KMS-11 (cell line): Measurements from ENCODE around the gene CMIP.

ENCODE experiments used
- H2AFZ ChIP-seq: fragments of 200-600 bp; sonication (generic); 2 replicates; pipeline ENCODE4 v1.6.1; 2016; ENCODE audit warnings: antibody characterized with exemption, mixed run types, low read depth
- H3K27ac ChIP-seq: fragments of 200-600 bp; sonication (generic); 2 replicates; pipeline ENCODE4 v1.6.1; 2016; ENCODE audit warnings: mild to moderate bottlenecking, mixed run types
- H3K27me3 ChIP-seq: fragments of 200-600 bp; sonication (generic); 2 replicates; pipeline ENCODE4 v1.6.1; 2017; ENCODE audit warnings: mild to moderate bottlenecking, low read depth, mixed run types, moderate library complexity; ENCODE audit not compliant: insufficient read depth
- H3K36me3 ChIP-seq: fragments of 200-600 bp; sonication (generic); 2 replicates; pipeline ENCODE4 v1.6.1; 2017; ENCODE audit warnings: mild to moderate bottlenecking, mixed run types; ENCODE audit not compliant: insufficient read depth
- H3K4me1 ChIP-seq: fragments of 200-600 bp; sonication (generic); 2 replicates; pipeline ENCODE4 v1.6.1; 2016; ENCODE audit warnings: mild to moderate bottlenecking, low read depth, mixed run types; ENCODE audit not compliant: poor library complexity, severe bottlenecking
- H3K4me2 ChIP-seq: fragments of 200-600 bp; sonication (generic); 2 replicates; pipeline ENCODE4 v1.7.0; 2016; ENCODE audit warnings: mild to moderate bottlenecking, mixed run types
- H3K4me3 ChIP-seq: fragments of 200-600 bp; sonication (generic); IDR thresholded peaks from 2 replicates; pipeline ENCODE4 v1.6.1; 2017; ENCODE audit warnings: low read depth, low read length, mixed read lengths; ENCODE audit not compliant: insufficient read depth
- H3K79me2 ChIP-seq: fragments of 200-600 bp; sonication (generic); 2 replicates; pipeline ENCODE4 v1.6.1; 2016; ENCODE audit warnings: low read depth, mixed run types; ENCODE audit not compliant: insufficient read depth
- H3K9ac ChIP-seq: fragments of 200-600 bp; sonication (generic); 2 replicates; pipeline ENCODE4 v1.6.1; 2016; ENCODE audit warnings: mild to moderate bottlenecking, mixed run types
- H4K20me1 ChIP-seq: fragments of 200-600 bp; sonication (generic); 2 replicates; pipeline ENCODE4 v1.6.1; 2016; ENCODE audit warnings: mild to moderate bottlenecking, mixed run types; ENCODE audit not compliant: insufficient read depth
- CTCF ChIP-seq: fragments of 200-600 bp; sonication (generic); conservative IDR thresholded peaks from 2 replicates; pipeline ENCODE4 v1.6.1; 2017; ENCODE audit warnings: low read depth, mild to moderate bottlenecking, antibody characterized with exemption, low read length, moderate library complexity, mixed read lengths

Gene CMIP

GRCh38 chr16:81610144-81610842 is 165.7 kb downstream of the CMIP start:
- Histone ChIP-seq H3K36me3 (0 out of 2 replicates have a peak, but pooled peaks cover 5% of the 10 kb centered on the region), H4K20me1 (0 out of 2 replicates have a peak, but pooled peaks cover 3% of the 10 kb centered on the region), H2AFZ (no peak overlapping the region), H3K4me1 (peaks cover 17% of the 10 kb centered on the region), H3K4me2 (no peak overlapping the region), H3K27ac (no peak overlapping the region), H3K27me3 (no peaks in the 10 kb centered on the region), H3K4me3 (no peak overlapping the region), H3K79me2 (peaks cover 11% of the 10 kb centered on the region; the same call in 1 of the 2 replicates), H3K9ac (no peak overlapping the region)
- TF ChIP-seq CTCF, result no peak

- Histone ChIP-seq H3K79me2 (peaks cover 6% of the 10 kb centered on the region; the same call in 1 of the 2 replicates), H3K4me1 (peaks cover 23% of the 10 kb centered on the region), H3K4me3 (no peak overlapping the region), H3K4me2 (no peak overlapping the region), H4K20me1 (0 out of 2 replicates have a peak, but pooled peaks cover 3% of the 10 kb centered on the region), H3K27me3 (no peaks in the 10 kb centered on the region), H3K36me3 (0 out of 2 replicates have a peak, but pooled peaks cover 5% of the 10 kb centered on the region), H3K27ac (no peak overlapping the region), H2AFZ (no peak overlapping the region), H3K9ac (no peak overlapping the region)
- TF ChIP-seq CTCF, result no peak
Observed at GRCh38 chr16:81610936-81611335, 166.3 kb downstream of the CMIP start.

GRCh38 chr16:81611721-81612120 is 167.1 kb downstream of the CMIP start:
- no peak overlapping the region for H3K9ac ChIP-seq
- no peak overlapping the region for H3K4me3 ChIP-seq
- 0 out of 2 replicates have a peak, but pooled peaks cover 5% of the 10 kb centered on the region for H3K36me3 ChIP-seq
- H4K20me1 ChIP-seq, result 0 out of 2 replicates have a peak, but pooled peaks cover 3% of the 10 kb centered on the region
- H3K79me2 ChIP-seq, result peaks cover 6% of the 10 kb centered on the region; the same call in 1 of the 2 replicates
- H3K27ac ChIP-seq, result no peak overlapping the region
- TF ChIP-seq CTCF, result no peak
- H2AFZ ChIP-seq, result no peak overlapping the region
- no peak overlapping the region for H3K4me2 ChIP-seq
- H3K4me1 ChIP-seq, result peaks cover 31% of the 10 kb centered on the region
- H3K27me3 ChIP-seq, result no peaks in the 10 kb centered on the region

GRCh38 chr16:81612351-81613163 is 167.9 kb downstream of the CMIP start:
- peaks cover 33% of the 10 kb centered on the region for H3K4me1 ChIP-seq
- no peak overlapping the region for H3K4me2 ChIP-seq
- no peak overlapping the region for H3K9ac ChIP-seq
- no peak overlapping the region for H2AFZ ChIP-seq
- H4K20me1 ChIP-seq, result 0 out of 2 replicates have a peak, but pooled peaks cover 3% of the 10 kb centered on the region
- no peak overlapping the region for H3K4me3 ChIP-seq
- peaks cover 6% of the 10 kb centered on the region; the same call in 1 of the 2 replicates for H3K36me3 ChIP-seq
- H3K27me3 ChIP-seq, result no peaks in the 10 kb centered on the region
- TF ChIP-seq CTCF, result no peak
- H3K79me2 ChIP-seq, result peaks cover 6% of the 10 kb centered on the region; the same call in 1 of the 2 replicates
- no peak overlapping the region for H3K27ac ChIP-seq
